ENCODE results near the gene ARHGEF19. TPM values are rescaled to one million over a fixed set of nuclear protein-coding genes. Genes with fewer than 3 reads are reported as not detected.

Gene ARHGEF19
- total RNA-seq, 1 experiment from 2014 or later = 7.7 TPM

- POLR2A ChIA-PET = interaction anchor here (0.7 kb wide), 1 partner anchor 38 kb away, joined by 5 read pairs; no protein-coding TSS in a partner anchor
- no peak for DNase-seq
- H3K9me3 ChIP-seq = no peaks in the 10 kb centered on the region
- Mint-ChIP-seq H3K9me3 (ENCODE audit: unreplicated experiment) (no peaks in the 10 kb centered on the region), H3K4me1 (ENCODE audit: low read depth, unreplicated experiment) (no peaks in the 10 kb centered on the region), H3K36me3 (ENCODE audit: insufficient read depth, unreplicated experiment) (peaks cover 33% of the 10 kb centered on the region), H3K4me3 (ENCODE audit: unreplicated experiment) (no peak overlapping the region), H3K27me3 (ENCODE audit: insufficient read depth, unreplicated experiment) (no peaks in the 10 kb centered on the region), H3K27ac (ENCODE audit: unreplicated experiment) (no peak overlapping the region)
- H3K36me3 ChIP-seq (ENCODE audit: control insufficient read depth, insufficient read depth, low read length) = peaks cover 2% of the 10 kb centered on the region; the same call in 1 of the 2 replicates
- TF ChIP-seq CTCF (IDR thresholded peaks at IDR 0.05; ENCODE audit: insufficient read depth in 1 of 2, low read depth in 1 of 2, low read length in 1 of 2, severe bottlenecking in 1 of 2, unreplicated experiment in 1 of 2) = no peak
- BruUV-seq (replicated peaks) = no TSS peak
- no peaks in the 10 kb centered on the region for H3K27me3 ChIP-seq (replicated peaks; ENCODE audit: control insufficient read depth, insufficient read depth, low read length)
- no peaks in the 10 kb centered on the region for H3K4me1 ChIP-seq
- intact Hi-C loops (cut with micrococcal nuclease; ENCODE audit: unreplicated experiment) = no loop called here
- CTCF ChIA-PET = no interaction called here
- no peak overlapping the region for H3K4me3 ChIP-seq (ENCODE audit: low read depth, low read length)
Measured at GRCh38 chr1:16249596-16250241, 37.3 kb upstream of the ARHGEF19 start.

- Mint-ChIP-seq H3K4me1 (ENCODE audit: low read depth, unreplicated experiment) (no peaks in the 10 kb centered on the region), H3K36me3 (ENCODE audit: insufficient read depth, unreplicated experiment) (peaks cover 29% of the 10 kb centered on the region), H3K27me3 (ENCODE audit: insufficient read depth, unreplicated experiment) (no peaks in the 10 kb centered on the region), H3K27ac (ENCODE audit: unreplicated experiment) (no peak overlapping the region), H3K9me3 (ENCODE audit: unreplicated experiment) (no peaks in the 10 kb centered on the region), H3K4me3 (ENCODE audit: unreplicated experiment) (no peak overlapping the region)
- H3K36me3 ChIP-seq (ENCODE audit: control insufficient read depth, insufficient read depth, low read length) = no peaks in the 10 kb centered on the region
- no peaks in the 10 kb centered on the region for H3K27me3 ChIP-seq (replicated peaks; ENCODE audit: control insufficient read depth, insufficient read depth, low read length)
- TF ChIP-seq CTCF (IDR thresholded peaks at IDR 0.05; ENCODE audit: insufficient read depth in 1 of 2, low read depth in 1 of 2, low read length in 1 of 2, severe bottlenecking in 1 of 2, unreplicated experiment in 1 of 2) = no peak
- H3K9me3 ChIP-seq = no peaks in the 10 kb centered on the region
- POLR2A ChIA-PET = interaction anchor here (0.7 kb wide), 1 partner anchor 37 kb away, joined by 5 read pairs; no protein-coding TSS in a partner anchor
- H3K4me3 ChIP-seq (ENCODE audit: low read depth, low read length) = no peak overlapping the region
- CTCF ChIA-PET = interaction anchor here (0.6 kb wide), 1 partner anchor 74 kb away, joined by 3 read pairs; no protein-coding TSS in a partner anchor
- BruUV-seq (replicated peaks) = no TSS peak
- DNase-seq = no peak
- H3K4me1 ChIP-seq = no peaks in the 10 kb centered on the region
- intact Hi-C loops (cut with micrococcal nuclease; ENCODE audit: unreplicated experiment) = no loop called here
Measured at GRCh38 chr1:16248603-16249516, 36.4 kb upstream of the ARHGEF19 start.

GRCh38 chr1:16248007-16248436 lies 35.6 kb upstream of the ARHGEF19 start:
- no peak overlapping the region for H3K27ac Mint-ChIP-seq (ENCODE audit: unreplicated experiment)

More at GRCh38 chr1:16248007-16248436, 35.6 kb upstream of the ARHGEF19 start:
- Mint-ChIP-seq H3K36me3 (ENCODE audit: insufficient read depth, unreplicated experiment) (peaks cover 27% of the 10 kb centered on the region), H3K9me3 (ENCODE audit: unreplicated experiment) (no peaks in the 10 kb centered on the region), H3K4me1 (ENCODE audit: low read depth, unreplicated experiment) (no peaks in the 10 kb centered on the region), H3K27me3 (ENCODE audit: insufficient read depth, unreplicated experiment) (no peaks in the 10 kb centered on the region), H3K4me3 (ENCODE audit: unreplicated experiment) (no peak overlapping the region)
- intact Hi-C loops (cut with micrococcal nuclease; ENCODE audit: unreplicated experiment) = no loop called here
- CTCF ChIA-PET = interaction anchor here (0.6 kb wide), 2 partner anchors 74 to 160 kb away, joined by 3 read pairs; no protein-coding TSS in a partner anchor
- Histone ChIP-seq H3K9me3 (no peaks in the 10 kb centered on the region), H3K36me3 (ENCODE audit: control insufficient read depth, insufficient read depth, low read length) (no peaks in the 10 kb centered on the region), H3K4me1 (no peaks in the 10 kb centered on the region), H3K4me3 (ENCODE audit: low read depth, low read length) (no peak overlapping the region), H3K27me3 (replicated peaks; ENCODE audit: control insufficient read depth, insufficient read depth, low read length) (no peaks in the 10 kb centered on the region)
- POLR2A ChIA-PET = no interaction called here
- TF ChIP-seq CTCF (IDR thresholded peaks at IDR 0.05; ENCODE audit: insufficient read depth in 1 of 2, low read depth in 1 of 2, low read length in 1 of 2, severe bottlenecking in 1 of 2, unreplicated experiment in 1 of 2) = no peak
- DNase-seq = no peak
- no TSS peak for BruUV-seq (replicated peaks)
